Measurements from ENCODE around the gene IFNA8. TPM values are rescaled to one million over a fixed set of nuclear protein-coding genes. Genes with fewer than 3 reads are reported as not detected.
"Not testable (repeated sequence)": the region's sequence is repeated elsewhere in the genome, so short reads cannot be mapped to it uniquely, and the experiment has no call there.

The IFNA8 gene
- total RNA-seq, 1 donor from 2014 or later = not detected

- DNase-seq (ENCODE audit: low read depth in 2 of 2) = no peak
These were observed 19.3 kb downstream of the IFNA8 start for GRCh38 chr9:21428235-21428634.

DNA sequence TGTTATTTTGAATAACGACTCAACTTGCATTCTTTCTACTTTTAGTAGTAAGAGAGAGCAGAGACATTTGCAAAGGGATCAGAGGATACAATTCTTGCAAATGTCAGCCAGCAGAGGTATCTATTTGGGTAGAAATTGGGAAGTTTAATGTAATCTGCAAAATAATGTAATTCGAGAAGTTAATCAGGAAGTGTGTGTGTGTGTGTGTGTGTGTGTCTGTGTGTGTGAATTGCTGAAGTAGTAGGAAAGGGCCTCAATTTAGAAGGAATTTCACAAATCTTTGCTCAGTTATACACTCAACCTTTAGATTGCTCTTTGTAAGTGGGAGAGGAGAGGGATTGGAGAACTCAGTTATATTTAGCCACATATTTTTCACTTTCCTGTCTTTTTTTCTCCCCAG lies 20.3 kb downstream of the IFNA8 start:
- DNase-seq (ENCODE audit: low read depth in 2 of 2) = no peak

GRCh38 chr9:21432672-21433425 lies 23.9 kb downstream of the IFNA8 start:
- DNase-seq (ENCODE audit: low read depth in 2 of 2) = no peak

- peak; percentile 46 to 75 for DNase-seq (ENCODE audit: low read depth in 2 of 2)
These were observed 25.5 kb downstream of the IFNA8 start for GRCh38 chr9:21434202-21435014.

DNA sequence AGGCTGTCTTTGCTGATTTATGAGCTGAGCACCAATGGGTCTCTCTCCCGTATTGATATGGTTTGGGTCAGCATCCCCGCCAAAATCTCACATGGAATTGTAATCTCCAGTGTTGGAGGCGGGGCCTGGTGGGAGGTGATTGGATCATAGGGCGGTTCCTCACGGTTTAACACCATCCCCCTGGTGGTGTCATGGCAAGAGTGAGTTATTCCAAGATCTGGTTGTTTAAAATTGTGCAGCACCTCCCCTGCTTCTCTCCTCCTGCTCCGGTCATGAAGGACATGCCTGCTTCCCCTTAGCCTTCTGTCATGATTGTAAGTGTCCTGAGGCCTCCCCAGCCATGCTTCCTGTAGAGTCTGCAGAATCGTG lies 26.1 kb downstream of the IFNA8 start:
- not testable (repeated sequence) for DNase-seq (ENCODE audit: low read depth in 2 of 2)

DNA sequence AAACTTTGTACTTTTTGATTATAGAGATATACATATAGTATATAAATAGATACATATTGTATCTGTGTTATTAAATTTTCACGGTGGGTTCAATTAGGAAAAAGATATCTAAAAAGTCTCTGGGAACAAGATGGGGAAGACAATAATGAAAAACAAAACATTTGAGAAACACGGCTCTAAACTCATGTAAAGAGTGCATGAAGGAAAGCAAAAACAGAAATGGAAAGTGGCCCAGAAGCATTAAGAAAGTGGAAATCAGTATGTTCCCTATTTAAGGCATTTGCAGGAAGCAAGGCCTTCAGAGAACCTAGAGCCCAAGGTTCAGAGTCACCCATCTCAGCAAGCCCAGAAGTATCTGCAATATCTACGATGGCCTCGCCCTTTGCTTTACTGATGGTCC lies 31.2 kb downstream of the IFNA8 start, which contains the start of gene IFNA1:
TSS of gene IFNA1 (plus strand) at position 301 of the 400 bp plus-strand sequence. CDS start at position 370, 69 bp downstream.
- no peak for DNase-seq (ENCODE audit: low read depth in 2 of 2)

- no peak for DNase-seq (ENCODE audit: low read depth in 2 of 2)
These were observed 35.1 kb downstream of the IFNA8 start for GRCh38 chr9:21443849-21444625.

DNA sequence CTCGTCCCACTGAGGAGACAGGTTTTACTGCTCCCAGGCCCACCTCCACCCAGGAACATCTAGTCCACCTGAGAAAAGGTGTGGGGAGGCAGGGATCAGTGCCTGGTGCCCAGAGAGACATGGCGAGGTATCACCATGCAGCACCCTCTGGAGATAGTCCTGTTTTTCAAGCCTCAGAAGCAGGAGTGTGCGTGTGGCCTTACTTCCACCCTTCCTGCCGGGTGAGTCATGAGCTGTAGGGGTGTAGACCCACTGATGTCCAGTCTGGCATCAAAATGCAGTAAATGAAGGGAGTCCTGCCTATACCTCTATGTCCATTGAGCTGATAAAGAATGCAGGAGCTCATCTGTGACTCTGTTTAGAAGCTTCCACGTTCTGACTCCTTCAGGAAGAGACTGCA lies 40.4 kb downstream of the IFNA8 start:
- DNase-seq (ENCODE audit: low read depth in 2 of 2) = not testable (repeated sequence)

GRCh38 chr9:21450733-21451394 lies 41.9 kb downstream of the IFNA8 start:
- DNase-seq (ENCODE audit: low read depth in 2 of 2) = no peak

DNA sequence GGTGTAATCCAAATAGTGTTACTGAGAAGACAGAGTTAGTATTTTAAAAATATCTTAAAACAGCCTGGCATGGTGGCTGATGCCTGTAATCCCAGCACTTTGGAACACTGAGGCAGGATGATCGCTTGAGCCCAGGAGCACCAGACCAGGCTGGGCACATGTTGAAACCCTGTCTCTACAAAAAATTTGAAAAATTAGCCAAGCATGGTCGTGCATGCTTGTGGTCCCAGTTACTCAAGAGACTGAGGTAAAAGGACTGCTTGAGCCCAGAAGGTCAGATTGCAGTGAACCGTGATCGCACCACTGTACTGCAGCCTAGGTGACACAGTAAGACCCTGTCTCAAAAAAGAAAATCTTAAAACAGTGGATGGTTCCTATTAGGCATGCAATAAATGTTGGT lies 43.8 kb downstream of the IFNA8 start:
- DNase-seq (ENCODE audit: low read depth in 2 of 2) = no peak

DNA sequence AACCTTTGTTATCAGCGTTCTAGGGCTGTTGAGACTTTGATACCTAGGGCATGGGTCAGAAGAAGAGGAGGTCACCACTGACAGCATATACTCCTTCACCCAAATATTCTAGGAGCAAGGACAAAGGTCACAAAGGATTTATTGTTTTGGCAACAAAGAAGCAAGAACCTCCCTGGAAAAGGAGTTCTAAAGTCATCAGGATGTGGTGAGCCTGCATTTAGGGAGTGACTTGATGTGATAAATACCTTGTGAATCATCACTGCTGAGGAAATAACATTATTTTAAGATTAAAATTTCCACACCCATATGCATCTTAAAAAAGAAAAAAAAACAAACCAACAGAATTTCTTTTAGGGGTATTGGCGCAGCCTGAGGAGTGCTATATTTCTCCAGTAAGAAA lies 45.2 kb downstream of the IFNA8 start:
- DNase-seq (ENCODE audit: low read depth in 2 of 2) = peak in 1 of 2 donors; percentile 3

DNA sequence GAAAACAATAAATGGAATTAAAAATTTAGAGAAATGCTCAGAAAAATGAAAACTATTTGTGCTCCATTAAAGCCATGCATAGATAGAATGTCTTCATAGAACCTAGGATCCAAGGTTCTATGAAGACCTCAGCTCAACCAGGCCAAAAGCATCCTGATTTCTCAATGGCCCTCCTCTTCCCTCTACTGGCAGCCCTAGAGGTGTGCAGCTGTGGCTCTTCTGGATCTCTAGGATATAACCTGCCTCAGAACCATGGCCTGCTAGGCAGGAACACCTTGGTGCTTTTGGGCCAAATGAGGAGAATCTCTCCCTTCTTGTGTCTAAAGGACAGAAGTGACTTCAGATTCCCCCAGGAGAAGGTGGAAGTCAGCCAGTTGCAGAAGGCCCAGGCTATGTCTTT lies 46.4 kb downstream of the IFNA8 start:
- DNase-seq (ENCODE audit: low read depth in 2 of 2) = peak; percentile 3 to 49

Other genes starting within 250 kb of the IFNA8 start
- gene IFNA21, start 242.5 kb upstream of the IFNA8 start, total RNA-seq = not detected in 2 replicates
- gene IFNA4, start 221.5 kb upstream of the IFNA8 start, total RNA-seq = not detected in 2 replicates
- not detected in 2 replicates for gene IFNA7, start 206.9 kb upstream of the IFNA8 start, total RNA-seq
- not detected in 2 replicates for gene IFNA10, start 202.0 kb upstream of the IFNA8 start, total RNA-seq
- not detected in 2 replicates for gene IFNA16, start 191.8 kb upstream of the IFNA8 start, total RNA-seq
- gene IFNA17, start 180.9 kb upstream of the IFNA8 start, total RNA-seq = not detected in 2 replicates
- gene IFNA14, start 169.1 kb upstream of the IFNA8 start, total RNA-seq = not detected in 2 replicates
- not detected in 2 replicates for gene IFNA5, start 103.8 kb upstream of the IFNA8 start, total RNA-seq
- gene KLHL9, start 73.7 kb upstream of the IFNA8 start, total RNA-seq = 26.8 and 36.4 TPM in 2 replicates
- gene IFNA6, start 58.2 kb upstream of the IFNA8 start, total RNA-seq = not detected in 2 replicates
- not detected in 2 replicates for gene IFNA13, start 41.1 kb upstream of the IFNA8 start, total RNA-seq
- gene IFNA2, start 23.7 kb upstream of the IFNA8 start, total RNA-seq = not detected in 2 replicates
- not detected in 2 replicates for gene IFNA1, start 31.3 kb downstream of the IFNA8 start, total RNA-seq
- gene IFNE, start 73.2 kb downstream of the IFNA8 start, total RNA-seq = under 0.01 TPM in 1 of 2 replicates, not detected in the other

All from dermis microvascular lymphatic vessel endothelial cell (primary cell).